ENCODE results near the gene SH3BP5.

SH3BP5 gene

GRCh38 chr3:15272426-15273196, 59.8 kb downstream of the SH3BP5 start:
- no peak for DNase-seq

DNA sequence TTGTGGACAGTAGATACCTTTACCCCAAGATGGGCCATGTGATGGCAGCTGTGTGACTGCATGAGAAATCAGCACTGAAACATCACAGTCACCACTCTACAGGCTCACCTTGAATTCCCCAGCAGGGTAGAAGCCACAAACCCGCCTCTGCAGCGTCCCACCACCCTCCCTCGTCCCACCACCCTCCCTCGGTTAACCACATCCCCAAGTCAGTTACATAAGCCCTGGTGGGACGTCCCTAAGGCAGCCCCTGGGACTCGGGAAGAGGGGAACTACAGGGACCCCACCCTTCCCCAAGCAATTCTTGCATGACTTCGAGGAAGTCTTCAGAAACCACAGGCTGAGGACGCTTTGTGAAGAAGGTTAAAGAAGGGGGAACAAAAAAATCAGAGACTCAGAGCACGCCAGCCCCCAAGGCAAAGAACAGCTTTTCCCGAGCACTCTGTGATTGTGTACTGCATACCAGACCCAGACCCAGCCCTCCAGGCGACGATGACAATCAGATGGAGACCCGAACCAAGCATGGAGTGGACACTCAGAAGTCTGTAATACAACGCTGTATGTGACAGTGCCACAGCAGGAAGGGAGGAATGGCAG, 60.5 kb downstream of the SH3BP5 start:
- DNase-seq = no peak

DNA sequence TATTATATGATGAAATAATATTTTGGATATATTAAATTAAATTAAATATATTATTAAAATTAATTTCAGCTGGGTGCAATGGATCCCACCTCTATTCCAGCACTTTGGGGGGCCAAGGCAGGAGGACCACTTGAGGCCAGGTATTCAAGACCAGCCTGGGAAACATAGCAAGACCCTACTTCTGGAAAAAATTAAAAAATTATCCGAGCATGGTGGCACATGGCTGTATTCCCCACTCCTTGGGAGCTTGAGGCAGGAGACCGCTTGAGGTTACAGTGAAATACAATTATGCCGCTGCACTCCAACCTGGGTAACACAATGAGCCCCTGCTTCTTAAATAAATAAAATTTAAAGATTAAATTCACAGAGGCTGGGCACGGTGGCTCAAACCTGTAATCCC, 61.4 kb downstream of the SH3BP5 start:
- no peak for DNase-seq

DNA sequence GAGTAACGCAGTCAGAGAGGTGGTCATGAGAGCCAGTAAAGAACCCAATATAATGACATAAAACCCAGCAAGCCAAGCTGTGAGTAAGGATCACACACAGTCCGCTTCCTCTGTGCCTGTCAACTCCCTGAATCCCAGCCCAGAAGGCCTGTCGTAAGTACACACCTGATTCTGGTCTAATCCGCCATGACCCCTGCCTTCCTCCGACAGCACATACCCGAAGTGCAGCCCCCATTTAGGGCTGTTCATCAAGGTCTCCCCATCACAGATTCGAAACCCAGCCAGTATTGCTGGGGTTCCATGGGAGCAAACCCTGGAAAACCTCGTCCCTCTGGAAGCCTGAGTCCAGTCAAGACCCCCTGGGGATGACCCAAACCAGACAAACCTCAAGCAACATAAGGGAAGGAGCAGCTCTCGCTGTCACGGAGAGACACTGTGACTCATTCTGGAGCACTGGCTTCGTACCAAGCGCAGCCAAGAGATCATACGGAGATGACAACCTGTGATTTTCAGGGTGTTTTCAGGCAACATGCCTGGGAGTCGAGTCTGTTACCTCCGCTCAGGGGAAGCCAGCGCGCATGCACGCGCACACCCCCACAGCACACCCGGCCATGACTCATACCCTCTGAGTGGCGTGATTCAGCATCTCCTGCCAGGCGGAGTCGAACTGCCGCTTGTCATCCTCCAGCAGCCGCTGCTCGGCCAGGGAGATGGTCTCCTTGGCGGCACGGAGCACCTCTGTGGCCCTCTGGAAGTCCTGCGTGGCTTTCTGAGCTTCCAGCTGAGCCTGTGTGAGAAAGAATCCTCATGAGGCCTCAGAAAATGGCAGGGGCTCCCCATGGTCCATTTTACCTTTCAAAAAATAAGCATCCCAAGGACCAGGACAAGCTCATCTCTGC, 63.0 kb downstream of the SH3BP5 start:
- peak; percentile 72 to 85 for DNase-seq

GRCh38 chr3:15268033-15268631, 64.3 kb downstream of the SH3BP5 start:
- peak; percentile 76 to 85 for DNase-seq

GRCh38 chr3:15267502-15267901, 64.9 kb downstream of the SH3BP5 start:
- no peak for DNase-seq

- no peak for DNase-seq
These were observed 65.6 kb downstream of the SH3BP5 start for GRCh38 chr3:15266510-15267376.

DNA sequence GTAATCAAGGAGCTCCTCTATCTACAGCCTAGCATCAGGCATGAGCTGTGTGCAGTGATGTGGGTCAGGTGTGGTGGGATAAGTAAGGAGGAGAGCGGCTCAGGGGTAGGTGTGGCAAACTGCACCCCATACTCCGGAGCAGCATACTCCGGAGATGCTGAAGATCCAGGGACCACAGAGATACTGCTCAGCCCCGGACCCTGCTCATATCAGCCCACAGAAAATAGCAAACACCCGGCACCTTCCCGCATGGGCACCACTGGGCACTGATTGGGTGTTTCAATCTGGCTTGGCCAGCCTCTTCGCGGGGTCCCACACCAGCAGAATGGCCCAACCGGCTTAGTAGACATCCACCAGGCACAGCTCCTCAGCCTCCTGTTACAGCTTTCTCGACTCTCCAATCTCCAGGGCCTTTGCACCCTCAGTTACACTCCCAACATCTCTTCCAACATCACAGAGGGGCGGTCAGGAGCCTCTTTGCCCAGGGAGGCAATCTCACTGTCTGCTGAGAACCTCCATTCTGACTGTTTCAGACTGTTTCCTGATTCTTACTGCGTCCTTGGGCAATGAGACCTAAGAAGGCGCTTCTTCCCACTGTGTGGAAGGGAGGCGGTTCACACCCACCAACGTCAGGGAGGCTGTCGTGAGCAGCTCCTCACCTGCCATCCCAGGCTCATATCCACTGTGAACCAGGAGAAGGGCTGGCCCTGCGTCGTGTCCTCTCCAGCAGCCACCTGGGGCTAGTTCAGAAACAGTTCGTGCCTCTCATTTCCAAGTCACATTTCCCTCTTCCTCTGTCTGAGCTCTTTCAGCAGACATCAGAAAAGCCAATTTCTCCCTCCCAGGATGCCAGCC, 66.5 kb downstream of the SH3BP5 start:
- DNase-seq = no peak

DNA sequence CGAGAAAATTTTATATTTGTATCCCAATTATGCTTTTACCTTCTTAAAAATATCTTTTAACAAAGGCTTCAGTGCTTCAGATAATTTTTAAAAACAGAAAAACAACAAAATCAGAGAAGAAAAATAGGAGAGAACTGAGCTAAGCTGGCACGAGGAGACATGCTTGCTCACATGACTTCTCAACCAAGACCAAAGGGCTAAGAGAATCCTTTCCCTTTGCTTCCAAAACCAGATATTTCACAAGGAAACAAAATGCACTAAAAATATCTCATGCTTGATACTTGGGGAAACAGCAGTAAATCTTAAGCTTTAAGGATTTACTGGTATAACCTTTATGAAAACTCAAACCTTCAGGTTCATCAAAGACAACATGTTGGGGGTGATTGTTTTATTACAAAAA, 67.9 kb downstream of the SH3BP5 start:
- no peak for DNase-seq

DNA sequence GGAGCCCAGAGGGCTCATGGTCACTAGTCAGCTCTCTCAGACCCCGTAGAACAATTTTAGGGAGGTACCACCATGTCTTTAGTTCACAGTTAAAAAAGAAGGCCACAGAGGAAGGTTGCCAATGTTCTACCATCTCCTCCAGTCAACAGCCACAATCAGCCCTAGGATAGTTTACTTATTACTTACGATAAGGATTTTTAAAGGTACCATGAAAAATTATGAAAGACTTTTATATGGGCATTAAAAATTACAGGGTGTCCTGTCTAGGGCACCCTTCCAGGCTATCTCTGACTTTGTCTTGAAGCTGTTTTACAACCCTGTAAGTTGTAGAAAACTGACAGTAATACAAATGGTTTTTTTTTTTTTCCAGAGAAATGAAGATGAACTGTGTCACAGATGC, 68.5 kb downstream of the SH3BP5 start:
- DNase-seq = no peak

DNA sequence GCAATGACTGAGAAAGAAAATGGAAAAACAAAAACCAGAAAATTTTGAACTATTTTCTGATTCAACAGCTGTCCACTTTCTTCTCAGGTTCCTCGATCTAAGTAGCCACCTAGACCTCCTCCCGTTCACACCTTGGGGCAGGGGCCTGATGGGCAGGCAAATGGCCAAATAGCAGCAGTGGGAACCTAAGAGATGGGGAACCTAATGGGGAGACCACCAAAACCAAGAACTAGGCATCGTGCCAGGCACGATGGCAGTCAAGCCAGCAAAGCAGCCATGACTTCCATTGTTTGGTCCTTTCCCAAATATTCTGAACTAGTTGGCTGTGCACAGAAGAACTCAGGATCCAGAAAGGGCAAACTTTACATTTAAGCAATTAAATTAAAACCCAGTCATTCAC, 69.3 kb downstream of the SH3BP5 start:
- no peak for DNase-seq

GRCh38 chr3:15262021-15262420, 70.4 kb downstream of the SH3BP5 start:
- DNase-seq = no peak

DNA sequence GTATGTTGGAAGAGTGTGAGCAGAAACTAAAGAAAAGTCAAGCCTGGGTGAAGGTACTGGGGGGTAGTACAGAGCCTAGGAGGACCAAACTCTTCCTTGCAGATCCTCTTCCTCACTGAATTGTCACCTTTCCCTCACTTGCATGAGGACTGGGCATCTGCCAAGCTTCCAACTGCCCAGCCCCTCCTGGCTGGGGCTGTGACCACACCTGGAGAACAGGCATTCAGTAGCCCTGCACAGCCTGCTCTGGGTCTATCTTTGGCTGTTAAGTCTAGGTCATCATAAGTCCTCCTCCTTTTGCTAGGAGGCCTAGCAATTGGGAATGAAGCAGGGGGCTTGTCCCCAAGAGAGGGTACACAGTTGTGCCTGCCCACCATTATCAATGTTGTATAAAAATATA, 71.1 kb downstream of the SH3BP5 start:
- no peak for DNase-seq

- no peak for DNase-seq
These were observed 71.9 kb downstream of the SH3BP5 start for GRCh38 chr3:15260531-15260930.

DNA sequence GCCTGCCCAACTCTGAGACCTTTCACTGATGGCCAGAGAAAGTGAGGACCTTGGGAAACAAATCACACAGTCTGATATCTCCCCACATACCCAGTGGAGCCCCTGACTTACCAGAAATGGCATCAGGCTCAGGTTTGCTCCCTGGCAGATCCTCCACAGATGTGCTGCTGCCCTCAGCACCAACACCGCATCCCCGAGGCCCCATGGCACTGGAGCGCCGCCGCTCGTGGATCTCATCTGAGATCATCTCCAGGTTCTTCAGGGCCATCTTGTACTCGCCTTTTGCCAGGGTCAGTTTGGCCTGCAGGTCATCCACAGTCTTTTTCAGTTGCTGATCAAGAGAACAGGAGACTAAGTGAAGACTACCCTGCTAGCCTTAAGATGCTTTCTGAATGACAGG, 73.7 kb downstream of the SH3BP5 start:
- DNase-seq = no peak

DNA sequence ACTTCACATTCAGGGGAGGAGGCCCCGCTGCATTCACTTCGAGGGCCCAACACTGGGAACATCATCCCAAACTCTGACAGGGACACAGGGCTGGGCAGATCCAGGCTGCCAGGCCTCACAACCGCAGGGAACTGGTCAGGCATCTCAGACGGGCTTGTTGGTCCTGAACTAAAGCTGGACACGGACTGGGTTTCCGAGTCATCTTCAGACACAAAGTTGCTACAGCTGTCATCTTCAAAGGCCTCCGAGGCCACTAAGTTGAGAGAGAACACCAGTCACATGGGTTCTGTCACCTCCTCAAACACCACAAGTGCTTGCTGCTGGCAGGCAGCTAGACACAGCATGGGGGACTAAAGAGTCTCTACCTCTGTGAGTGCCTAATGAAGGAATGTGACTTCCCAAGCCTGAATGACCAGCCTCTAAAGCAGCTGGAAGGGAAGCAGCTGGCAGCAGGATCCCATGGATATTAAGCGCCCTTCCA, 75.5 kb downstream of the SH3BP5 start:
- no peak for DNase-seq

- DNase-seq = no peak
These were observed 77.2 kb downstream of the SH3BP5 start for GRCh38 chr3:15255215-15255614.

DNA sequence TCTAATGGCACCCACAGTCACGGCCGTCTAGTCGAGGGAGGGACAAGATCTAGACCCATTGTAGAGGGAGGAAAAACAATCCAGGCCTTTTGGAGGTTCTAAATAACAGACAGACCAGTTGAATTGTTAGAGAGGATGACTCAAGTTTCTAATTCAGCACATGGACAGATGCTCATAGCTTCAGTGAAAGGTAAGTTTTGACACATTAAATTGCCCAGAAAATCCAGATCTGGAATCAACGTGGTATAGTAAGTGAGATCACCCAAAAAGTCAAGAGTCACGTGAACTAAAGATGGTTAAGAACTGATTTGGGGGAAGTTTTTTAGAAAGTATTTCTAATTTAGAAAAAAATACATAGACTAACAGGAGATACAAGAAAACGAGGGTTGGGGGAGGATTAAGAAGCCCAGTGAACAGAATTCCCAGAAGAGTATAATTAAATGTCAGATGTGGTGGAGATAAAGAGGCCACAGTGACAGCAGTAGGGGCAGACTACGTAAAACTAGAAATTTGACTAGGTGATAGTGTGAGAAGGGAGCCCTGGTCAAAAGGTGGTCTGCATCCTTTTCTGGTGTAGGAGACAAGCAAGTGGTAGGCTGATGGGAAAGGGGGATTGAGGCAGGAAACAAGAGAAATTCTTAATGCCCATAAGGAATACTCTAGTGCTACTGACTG, 79.2 kb downstream of the SH3BP5 start:
- no peak for DNase-seq

- DNase-seq = no peak
These were observed 86.2 kb downstream of the SH3BP5 start for GRCh38 chr3:15246186-15246585.

GRCh38 chr3:15243822-15244482, 88.4 kb downstream of the SH3BP5 start:
- DNase-seq = no peak

Measured in SHP77 (cell line).